Progenitor cell of endocrine pancreas (in vitro differentiated cells): Measurements from ENCODE around the gene GRPEL1. TPM values are rescaled to one million over a fixed set of nuclear protein-coding genes. Genes with fewer than 3 reads are reported as not detected.

ENCODE experiments used
- DNase-seq: peaks from one replicate; pipeline ENCODE4 v3.0.0; 2021; ENCODE audit warnings: low spot score; ENCODE audit not compliant: unreplicated experiment
- H3K27ac Mint-ChIP-seq: 2 replicates; pipeline ENCODE4 v1.8.0; 2021; ENCODE audit warnings: mild to moderate bottlenecking, moderate library complexity, mixed read lengths
- H3K27me3 Mint-ChIP-seq: 2 replicates; pipeline ENCODE4 v1.8.0; 2021; ENCODE audit warnings: mixed read lengths
- H3K36me3 Mint-ChIP-seq: 2 replicates; pipeline ENCODE4 v1.8.0; 2022; ENCODE audit warnings: mixed read lengths; ENCODE audit not compliant: insufficient read depth
- H3K4me1 Mint-ChIP-seq: 2 replicates; pipeline ENCODE4 v1.8.0; 2021; ENCODE audit warnings: low read depth, mixed read lengths
- H3K4me3 Mint-ChIP-seq: 2 replicates; pipeline ENCODE4 v1.8.0; 2021; ENCODE audit warnings: low read depth, mild to moderate bottlenecking, moderate library complexity, mixed read lengths
- H3K9me3 Mint-ChIP-seq: 2 replicates; pipeline ENCODE4 v1.8.0; 2021; ENCODE audit warnings: low read depth, mixed read lengths
- total RNA-seq: library from RNA; stranded (reverse); gene quantifications from 2 replicates; pipeline ENCODE4 v1.2.1, GENCODE V29; 2021
- TF ChIP-seq, protein P1 (sequence below): fragments of 200-600 bp; sonication (generic); IDR thresholded peaks from one replicate; pipeline ENCODE4 v1.5.0; 2021; ENCODE audit warnings: antibody characterized with exemption, mild to moderate bottlenecking; ENCODE audit not compliant: unreplicated experiment

GRPEL1 gene
- total RNA-seq, 1 donor from 2014 or later, result 18.2 TPM

- peaks cover 7% of the 10 kb centered on the region for H3K27me3 Mint-ChIP-seq
- peaks cover 18% of the 10 kb centered on the region for H3K4me1 Mint-ChIP-seq
- peaks cover 2% of the 10 kb centered on the region for H3K36me3 Mint-ChIP-seq
- H3K27ac Mint-ChIP-seq, result no peak overlapping the region
- H3K9me3 Mint-ChIP-seq, result no peaks in the 10 kb centered on the region
- H3K4me3 Mint-ChIP-seq, result no peak overlapping the region
- no peak for DNase-seq
- TF ChIP-seq, protein P1, sequence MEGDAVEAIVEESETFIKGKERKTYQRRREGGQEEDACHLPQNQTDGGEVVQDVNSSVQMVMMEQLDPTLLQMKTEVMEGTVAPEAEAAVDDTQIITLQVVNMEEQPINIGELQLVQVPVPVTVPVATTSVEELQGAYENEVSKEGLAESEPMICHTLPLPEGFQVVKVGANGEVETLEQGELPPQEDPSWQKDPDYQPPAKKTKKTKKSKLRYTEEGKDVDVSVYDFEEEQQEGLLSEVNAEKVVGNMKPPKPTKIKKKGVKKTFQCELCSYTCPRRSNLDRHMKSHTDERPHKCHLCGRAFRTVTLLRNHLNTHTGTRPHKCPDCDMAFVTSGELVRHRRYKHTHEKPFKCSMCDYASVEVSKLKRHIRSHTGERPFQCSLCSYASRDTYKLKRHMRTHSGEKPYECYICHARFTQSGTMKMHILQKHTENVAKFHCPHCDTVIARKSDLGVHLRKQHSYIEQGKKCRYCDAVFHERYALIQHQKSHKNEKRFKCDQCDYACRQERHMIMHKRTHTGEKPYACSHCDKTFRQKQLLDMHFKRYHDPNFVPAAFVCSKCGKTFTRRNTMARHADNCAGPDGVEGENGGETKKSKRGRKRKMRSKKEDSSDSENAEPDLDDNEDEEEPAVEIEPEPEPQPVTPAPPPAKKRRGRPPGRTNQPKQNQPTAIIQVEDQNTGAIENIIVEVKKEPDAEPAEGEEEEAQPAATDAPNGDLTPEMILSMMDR, result no peak
Measured at GRCh38 chr4:7037425-7037824, 30.4 kb downstream of the GRPEL1 start.

- Mint-ChIP-seq H3K27ac (peak overlapping the region; percentile 83), H3K9me3 (no peaks in the 10 kb centered on the region), H3K36me3 (peaks cover 8% of the 10 kb centered on the region), H3K4me3 (peak overlapping the region; percentile 38), H3K27me3 (no peaks in the 10 kb centered on the region), H3K4me1 (peaks cover 7% of the 10 kb centered on the region)
- TF ChIP-seq, protein P1, result peak; percentile 25
- peak; percentile 34 for DNase-seq
Measured at GRCh38 chr4:7034262-7035081, 33.4 kb downstream of the GRPEL1 start.

DNA sequence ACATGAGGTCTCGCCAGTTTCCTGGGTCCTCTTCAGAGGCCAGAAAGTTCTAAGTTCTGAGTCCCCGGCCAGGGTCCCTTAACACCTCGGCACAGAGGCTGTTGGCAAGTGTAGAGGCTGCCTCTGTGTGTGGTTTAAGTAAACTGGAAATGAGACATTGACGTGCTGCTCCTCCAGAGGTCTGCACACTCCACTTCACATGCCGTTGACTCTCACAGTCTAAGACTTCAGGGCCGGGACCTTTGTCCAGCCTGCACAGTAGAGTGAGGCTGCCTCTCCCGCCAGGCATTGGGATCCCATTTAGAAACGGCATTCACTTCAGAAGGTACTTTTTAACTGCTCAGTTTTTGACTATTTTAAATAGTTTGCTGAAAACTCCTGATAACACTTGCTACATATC, 35.3 kb downstream of the GRPEL1 start:
- Mint-ChIP-seq H3K4me3 (no peak overlapping the region), H3K9me3 (no peaks in the 10 kb centered on the region), H3K27ac (no peak overlapping the region), H3K27me3 (no peaks in the 10 kb centered on the region), H3K4me1 (peaks cover 7% of the 10 kb centered on the region), H3K36me3 (peaks cover 13% of the 10 kb centered on the region)
- TF ChIP-seq, protein P1, result no peak
- DNase-seq, result no peak

GRCh38 chr4:7031558-7032449, 36.1 kb downstream of the GRPEL1 start:
- DNase-seq, result no peak
- no peak overlapping the region for H3K4me3 Mint-ChIP-seq
- peaks cover 13% of the 10 kb centered on the region for H3K36me3 Mint-ChIP-seq
- H3K4me1 Mint-ChIP-seq, result peaks cover 7% of the 10 kb centered on the region
- no peaks in the 10 kb centered on the region for H3K9me3 Mint-ChIP-seq
- no peaks in the 10 kb centered on the region for H3K27me3 Mint-ChIP-seq
- TF ChIP-seq, protein P1, result no peak
- H3K27ac Mint-ChIP-seq, result no peak overlapping the region

- DNase-seq, result no peak
- H3K4me3 Mint-ChIP-seq, result no peak overlapping the region
- no peaks in the 10 kb centered on the region for H3K9me3 Mint-ChIP-seq
- TF ChIP-seq, protein P1, result no peak
- peaks cover 7% of the 10 kb centered on the region for H3K4me1 Mint-ChIP-seq
- H3K27ac Mint-ChIP-seq, result no peak overlapping the region
- H3K27me3 Mint-ChIP-seq, result no peaks in the 10 kb centered on the region
- H3K36me3 Mint-ChIP-seq, result peaks cover 18% of the 10 kb centered on the region
Measured at GRCh38 chr4:7030856-7031255, 37.0 kb downstream of the GRPEL1 start.
